Liver (tissue), 9 donors: ENCODE measurements around the gene HTR1B. TPM values are rescaled to one million over a fixed set of nuclear protein-coding genes. Genes with fewer than 3 reads are reported as not detected.

Experiments used
- DNase-seq: peaks from one replicate; pipeline ENCODE4 v3.0.0-alpha.2; 2017; ENCODE audit warnings: low spot score
- H3K27ac ChIP-seq, 2 donors: one replicate each; pipeline ENCODE4 v1.7.0; 2013; ENCODE audit warnings: inconsistent platforms in 2 of 2, low read length in 2 of 2, control low read depth in 1 of 2, low read depth in 1 of 2, mild to moderate bottlenecking in 1 of 2
- H3K27me3 ChIP-seq, 4 donors: one replicate each; pipeline versions ENCODE4 v1.6.1 to v1.7.0; 2013; ENCODE audit warnings: low read length in 3 of 4, inconsistent platforms in 1 of 4, mild to moderate bottlenecking in 1 of 4, moderate library complexity in 1 of 4; ENCODE audit not compliant: control insufficient read depth in 4 of 4, insufficient read depth in 4 of 4
- H3K36me3 ChIP-seq, 4 donors: one replicate each; pipeline versions ENCODE4 v1.6.1 to v1.7.0; 2013; ENCODE audit warnings: low read length in 3 of 4, mild to moderate bottlenecking in 3 of 4, low read depth in 1 of 4, moderate library complexity in 1 of 4; ENCODE audit not compliant: control insufficient read depth in 4 of 4, insufficient read depth in 3 of 4
- H3K4me1 ChIP-seq, 4 donors: one replicate each; pipeline versions ENCODE4 v1.6.1 to v1.7.0; 2013; ENCODE audit warnings: low read length in 3 of 4, mild to moderate bottlenecking in 3 of 4, moderate library complexity in 1 of 4; ENCODE audit not compliant: control insufficient read depth in 4 of 4, insufficient read depth in 4 of 4
- H3K4me3 ChIP-seq, 3 donors: one replicate each; pipeline versions ENCODE4 v1.6.1 to v1.7.0; 2013; ENCODE audit warnings: low read length in 3 of 3, control low read depth in 1 of 3, low read depth in 1 of 3, mild to moderate bottlenecking in 1 of 3
- H3K9ac ChIP-seq, 2 donors: one replicate each; pipeline ENCODE4 v1.7.0; 2013; ENCODE audit warnings: low read length in 2 of 2, mild to moderate bottlenecking in 2 of 2, moderate library complexity in 2 of 2, control low read depth in 1 of 2, low read depth in 1 of 2
- H3K9me3 ChIP-seq, 4 donors: one replicate each; pipeline versions ENCODE4 v1.6.1 to v1.7.0; 2013; ENCODE audit warnings: low read length in 3 of 4; ENCODE audit not compliant: control insufficient read depth in 4 of 4
- CTCF ChIP-seq: fragments of 150-350 bp; IDR thresholded peaks from 2 replicates; pipeline ENCODE4 v1.5.1; 2017; ENCODE audit warnings: improper control_type of control experiment, low read depth, low read length; ENCODE audit not compliant: missing input control
- EGR1 ChIP-seq, 2 donors: IDR thresholded peaks; 2 replicates each; pipeline ENCODE4 v1.6.1; 2016 to 2018; ENCODE audit warnings: antibody characterized with exemption in 2 of 2, low read depth in 2 of 2
- FOXA1 ChIP-seq: IDR thresholded peaks from 2 replicates; pipeline ENCODE4 v1.6.1; 2016; ENCODE audit warnings: antibody characterized with exemption
- FOXA2 ChIP-seq: IDR thresholded peaks from 2 replicates; pipeline ENCODE4 v1.6.1; 2016; ENCODE audit warnings: antibody characterized with exemption
- GABPA ChIP-seq, 2 donors: IDR thresholded peaks in 1 of 2; conservative IDR thresholded peaks in 1 of 2; 2 replicates each; pipeline ENCODE4 v1.6.1; 2016; ENCODE audit warnings: antibody characterized with exemption in 2 of 2, mild to moderate bottlenecking in 1 of 2, moderate library complexity in 1 of 2
- HNF4A ChIP-seq, 2 donors: conservative IDR thresholded peaks; 2 replicates each; pipeline ENCODE4 v1.6.1; 2016; ENCODE audit warnings: antibody characterized with exemption in 2 of 2, mild to moderate bottlenecking in 2 of 2
- HNF4G ChIP-seq: IDR thresholded peaks from 2 replicates; pipeline ENCODE4 v1.6.1; 2016; ENCODE audit warnings: antibody characterized with exemption
- JUND ChIP-seq, 2 donors: IDR thresholded peaks; 2 replicates each; pipeline ENCODE4 v1.6.1; 2016; ENCODE audit warnings: antibody characterized with exemption in 2 of 2
- MAX ChIP-seq: IDR thresholded peaks from 2 replicates; pipeline ENCODE4 v1.6.1; 2016; ENCODE audit warnings: antibody characterized with exemption
- REST ChIP-seq: IDR thresholded peaks from 2 replicates; pipeline ENCODE4 v1.6.1; 2016; ENCODE audit warnings: antibody characterized with exemption, mild to moderate bottlenecking
- TAF1 ChIP-seq: conservative IDR thresholded peaks from 2 replicates; pipeline ENCODE4 v1.6.1; 2016; ENCODE audit warnings: antibody characterized with exemption, mild to moderate bottlenecking
- WGBS: extraction: QIAGEN DNeasy Blood & Tissue Kit; methylation state at CpG from one replicate; pipeline ENCODE4 v1.1.7; 2013; 5-methylcytosine and 5-hydroxymethylcytosine counted together
- polyA plus RNA-seq, 2 donors: library from polyadenylated mRNA; stranded (reverse) in 1 of 2; unstranded in 1 of 2; fragments of 200-250 nt in 1 of 2; fragments of >200 nt in 1 of 2; fragmentation: Nextera tagmentation in 1 of 2; extraction: Ambion mirVana in 1 of 2; gene quantifications; one replicate each; pipeline versions ENCODE4 v1.2.1 to v1.2.3, GENCODE V29; 2013 to 2015
- total RNA-seq, 2 donors: library from RNA; depleted of rRNA; stranded (reverse); fragments of >200 nt; gene quantifications; one replicate each; pipeline ENCODE4 v1.2.3, GENCODE V29; 2014
- donor health status: healthy.
- donor health status: healthy.
- donor health status: healthy.
- donor health status: healthy.
- donor health status: healthy.

HTR1B gene
- total RNA-seq (under 1 TPM in 1 of 2 donors, not detected in 1; 0.08 TPM), polyA plus RNA-seq (not detected)

GRCh38 chr6:77463308-77463860, at the start of gene HTR1B:
Gene HTR1B (minus strand): TSS chr6:77463491. CDS start chr6:77463403, 88 bp downstream.
- Histone ChIP-seq H3K36me3 (no peaks in the 10 kb centered on the region), H3K27me3 (peaks cover 0 to 25% (median 21%) of the 10 kb centered on the region in 4 donors), H3K9ac (no peak within 1 kb of the TSS), H3K27ac (no peak within 1 kb of the TSS), H3K9me3 (no peaks in the 10 kb centered on the region), H3K4me1 (peaks cover 2 to 32% (median 14%) of the 10 kb centered on the region in 4 donors), H3K4me3 (peak within 1 kb of the TSS in 1 of 3 donors; percentile 26)
- TF ChIP-seq HNF4A (conservative IDR thresholded peaks at IDR 0.05) (no peak), TAF1 (no peak), REST (no peak), CTCF (no peak), JUND (IDR thresholded peaks at IDR 0.05) (no peak), HNF4G (no peak), EGR1 (IDR thresholded peaks at IDR 0.05; ENCODE audit: low read depth in 2 of 2) (no peak), GABPA (IDR thresholded peaks at IDR 0.05 in 1 of 2, conservative IDR thresholded peaks at IDR 0.05 in 1 of 2) (no peak), FOXA1 (no peak)
- no peak for DNase-seq
- WGBS = 3% methylated on average over 31 of the region's 31 CpGs

GRCh38 chr6:77512554-77512953, 49.3 kb upstream of the HTR1B start:
- no peak for TF ChIP-seq HNF4A (conservative IDR thresholded peaks at IDR 0.05)
- Histone ChIP-seq H3K9ac (no peak overlapping the region), H3K36me3 (no peaks in the 10 kb centered on the region), H3K4me1 (no peaks in the 10 kb centered on the region), H3K9me3 (peaks cover 10 to 28% (median 17%) of the 10 kb centered on the region in 4 donors), H3K27me3 (no peaks in the 10 kb centered on the region), H3K4me3 (no peak overlapping the region), H3K27ac (no peak overlapping the region)
- DNase-seq = no peak

- 82% methylated on average over 1 of the region's 1 CpG for WGBS
- H3K9ac ChIP-seq = no peak overlapping the region
- peaks cover 10 to 34% (median 17%) of the 10 kb centered on the region in 4 donors for H3K9me3 ChIP-seq
- H3K27me3 ChIP-seq = no peaks in the 10 kb centered on the region
- DNase-seq = no peak
- H3K4me3 ChIP-seq = no peak overlapping the region
- H3K4me1 ChIP-seq = no peaks in the 10 kb centered on the region
- TF ChIP-seq FOXA2 (no peak), GABPA (IDR thresholded peaks at IDR 0.05 in 1 of 2, conservative IDR thresholded peaks at IDR 0.05 in 1 of 2) (no peak), MAX (no peak)
- H3K36me3 ChIP-seq = no peaks in the 10 kb centered on the region
- H3K27ac ChIP-seq = no peak overlapping the region
Observed at GRCh38 chr6:77511860-77512259, 48.6 kb upstream of the HTR1B start.
